DOHH2 (cell line): Measurements from ENCODE around the gene SPRED3.
A peak's percentile ranks its signal among the peaks of the same experiment; 100 is the strongest.

Experiments used
- H3F3A ChIP-seq: fragments of 200-600 bp; sonication (generic), shearing (Covaris generic); 2 replicates; pipeline ENCODE4 v1.6.0; 2016; ENCODE audit warnings: antibody characterized with exemption, mild to moderate bottlenecking; ENCODE audit not compliant: control insufficient read depth, insufficient read depth
- H3K27ac ChIP-seq: fragments of 200-600 bp; sonication (generic); 2 replicates; pipeline ENCODE4 v1.5.1; 2014; ENCODE audit warnings: low read depth, mild to moderate bottlenecking, low read length, moderate library complexity
- H3K27me3 ChIP-seq: fragments of 200-600 bp; sonication (generic); 2 replicates; pipeline ENCODE4 v1.6.1; 2014; ENCODE audit warnings: mild to moderate bottlenecking, low read length, mixed read lengths; ENCODE audit not compliant: control insufficient read depth
- H3K36me3 ChIP-seq: fragments of 200-600 bp; sonication (generic); 2 replicates; pipeline ENCODE4 v1.6.1; 2014; ENCODE audit warnings: mild to moderate bottlenecking, low read length, moderate library complexity, mixed read lengths; ENCODE audit not compliant: control insufficient read depth
- H3K4me1 ChIP-seq: fragments of 200-600 bp; sonication (generic); 2 replicates; pipeline ENCODE4 v1.6.1; 2014; ENCODE audit warnings: mild to moderate bottlenecking, low read length, mixed read lengths; ENCODE audit not compliant: control insufficient read depth
- H3K4me2 ChIP-seq: fragments of 200-600 bp; sonication (generic); 2 replicates; pipeline ENCODE4 v1.6.0; 2014; ENCODE audit warnings: mild to moderate bottlenecking, low read length, moderate library complexity
- H3K4me3 ChIP-seq: fragments of 200-600 bp; sonication (generic); 2 replicates; pipeline ENCODE4 v1.5.1; 2014; ENCODE audit warnings: mild to moderate bottlenecking, low read length, mixed read lengths
- H3K79me2 ChIP-seq: fragments of 200-600 bp; sonication (generic); 2 replicates; pipeline ENCODE4 v1.6.1; 2014; ENCODE audit warnings: mild to moderate bottlenecking, low read length, mixed read lengths; ENCODE audit not compliant: control insufficient read depth
- H3K9me2 ChIP-seq: fragments of 200-600 bp; sonication (generic); replicated peaks from 2 replicates; pipeline ENCODE4 v1.6.1; 2014; ENCODE audit warnings: mild to moderate bottlenecking, low read length, mixed read lengths; ENCODE audit not compliant: control insufficient read depth
- H3K9me3 ChIP-seq: fragments of 200-600 bp; sonication (generic); 2 replicates; pipeline ENCODE4 v1.6.1; 2014; ENCODE audit warnings: antibody characterized with exemption, low read length, mixed read lengths; ENCODE audit not compliant: control insufficient read depth, insufficient read depth
- H4K20me1 ChIP-seq: fragments of 200-600 bp; sonication (generic); 2 replicates; pipeline ENCODE4 v1.6.0; 2014; ENCODE audit warnings: low read depth, mild to moderate bottlenecking, antibody characterized with exemption, low read length, moderate library complexity; ENCODE audit not compliant: control insufficient read depth, insufficient read depth
- CTCF ChIP-seq: fragments of 200-600 bp; sonication (generic); IDR thresholded peaks from one replicate; pipeline ENCODE4 v1.5.1; 2014; ENCODE audit warnings: antibody characterized with exemption, mild to moderate bottlenecking, low read depth, low read length; ENCODE audit not compliant: poor library complexity, severe bottlenecking
- EZH2phosphoT487 ChIP-seq: fragments of 200-600 bp; sonication (generic); IDR thresholded peaks from 2 replicates; pipeline ENCODE4 v1.6.1; 2017; ENCODE audit warnings: borderline replicate concordance, mild to moderate bottlenecking, antibody characterized with exemption, low read length, moderate library complexity, mixed read lengths

The SPRED3 gene

GRCh38 chr19:38417146-38417543 lies 28.6 kb downstream of the SPRED3 start:
- Histone ChIP-seq H3K9me2 (no peaks in the 10 kb centered on the region), H3K27me3 (no peaks in the 10 kb centered on the region), H3K4me3 (peak overlapping the region; percentile 77), H3K9me3 (no peaks in the 10 kb centered on the region), H3K27ac (no peak overlapping the region), H3K4me1 (peaks cover 20% of the 10 kb centered on the region), H3K4me2 (peak overlapping the region; percentile 80), H4K20me1 (no peaks in the 10 kb centered on the region), H3K79me2 (no peaks in the 10 kb centered on the region), H3K36me3 (no peaks in the 10 kb centered on the region), H3F3A (peaks cover 4% of the 10 kb centered on the region)
- TF ChIP-seq CTCF = no peak
- TF ChIP-seq EZH2phosphoT487 = no peak

- Histone ChIP-seq H3F3A (peaks cover 4% of the 10 kb centered on the region), H3K9me3 (no peaks in the 10 kb centered on the region), H3K4me2 (peak overlapping the region; percentile 80), H3K27ac (no peak overlapping the region), H3K27me3 (no peaks in the 10 kb centered on the region), H4K20me1 (no peaks in the 10 kb centered on the region), H3K4me1 (peaks cover 20% of the 10 kb centered on the region), H3K36me3 (no peaks in the 10 kb centered on the region), H3K9me2 (no peaks in the 10 kb centered on the region), H3K79me2 (no peaks in the 10 kb centered on the region), H3K4me3 (peak overlapping the region; percentile 77)
- TF ChIP-seq CTCF = peak; percentile 11
- no peak for TF ChIP-seq EZH2phosphoT487
Observed at GRCh38 chr19:38417544-38418506, 29.3 kb downstream of the SPRED3 start.

- Histone ChIP-seq H4K20me1 (no peaks in the 10 kb centered on the region), H3K27ac (no peak overlapping the region), H3K79me2 (no peaks in the 10 kb centered on the region), H3K4me1 (peaks cover 27% of the 10 kb centered on the region), H3K4me2 (no peak overlapping the region), H3K9me3 (no peaks in the 10 kb centered on the region), H3K27me3 (no peaks in the 10 kb centered on the region), H3K9me2 (no peaks in the 10 kb centered on the region), H3F3A (peaks cover 4% of the 10 kb centered on the region), H3K36me3 (no peaks in the 10 kb centered on the region), H3K4me3 (no peak overlapping the region)
- TF ChIP-seq CTCF = no peak
- TF ChIP-seq EZH2phosphoT487 = no peak
Observed at GRCh38 chr19:38420935-38421334, 32.4 kb downstream of the SPRED3 start.
